ENCODE data around the gene ST8SIA1. TPM values are rescaled to one million over a fixed set of nuclear protein-coding genes. Genes with fewer than 3 reads are reported as not detected.
A peak's percentile ranks its signal among the peaks of the same experiment; 100 is the strongest.

ST8SIA1 gene
- total and polyA plus RNA-seq, 7 donors, result 0.06 to 1.3 (median 0.42) TPM

DNA sequence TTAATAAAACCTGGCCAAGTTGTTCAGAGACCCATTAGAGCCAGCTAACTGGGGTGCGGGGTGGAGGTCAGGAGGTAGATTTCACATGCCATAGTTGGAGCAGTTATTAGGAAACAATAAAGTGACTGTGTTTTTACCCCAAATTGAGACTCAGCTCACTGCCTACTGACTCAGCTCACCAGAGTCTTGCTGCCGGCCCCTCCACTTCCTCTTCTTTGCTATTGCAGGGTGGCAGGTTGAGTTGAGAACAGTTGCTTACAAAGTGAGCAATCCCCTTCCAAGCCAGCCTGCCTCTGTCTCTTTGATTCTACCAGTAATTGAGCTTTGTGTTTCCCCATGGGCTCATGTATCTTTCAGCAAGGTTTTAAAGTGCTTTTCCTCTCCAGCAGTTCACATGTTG lies 12.9 kb downstream of the ST8SIA1 start:
- Histone ChIP-seq H3K4me1 (no peaks in the 10 kb centered on the region), H3K27ac (no peak overlapping the region), H3K4me3 (no peak overlapping the region), H3K9me3 (no peaks in the 10 kb centered on the region), H3K36me3 (ENCODE audit: insufficient read depth in 1 of 2, low read depth in 1 of 2) (no peaks in the 10 kb centered on the region), H3K27me3 (ENCODE audit: insufficient read depth in 3 of 3, low read length in 2 of 3) (no peaks in the 10 kb centered on the region)
- TF ChIP-seq, protein P1, sequence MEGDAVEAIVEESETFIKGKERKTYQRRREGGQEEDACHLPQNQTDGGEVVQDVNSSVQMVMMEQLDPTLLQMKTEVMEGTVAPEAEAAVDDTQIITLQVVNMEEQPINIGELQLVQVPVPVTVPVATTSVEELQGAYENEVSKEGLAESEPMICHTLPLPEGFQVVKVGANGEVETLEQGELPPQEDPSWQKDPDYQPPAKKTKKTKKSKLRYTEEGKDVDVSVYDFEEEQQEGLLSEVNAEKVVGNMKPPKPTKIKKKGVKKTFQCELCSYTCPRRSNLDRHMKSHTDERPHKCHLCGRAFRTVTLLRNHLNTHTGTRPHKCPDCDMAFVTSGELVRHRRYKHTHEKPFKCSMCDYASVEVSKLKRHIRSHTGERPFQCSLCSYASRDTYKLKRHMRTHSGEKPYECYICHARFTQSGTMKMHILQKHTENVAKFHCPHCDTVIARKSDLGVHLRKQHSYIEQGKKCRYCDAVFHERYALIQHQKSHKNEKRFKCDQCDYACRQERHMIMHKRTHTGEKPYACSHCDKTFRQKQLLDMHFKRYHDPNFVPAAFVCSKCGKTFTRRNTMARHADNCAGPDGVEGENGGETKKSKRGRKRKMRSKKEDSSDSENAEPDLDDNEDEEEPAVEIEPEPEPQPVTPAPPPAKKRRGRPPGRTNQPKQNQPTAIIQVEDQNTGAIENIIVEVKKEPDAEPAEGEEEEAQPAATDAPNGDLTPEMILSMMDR (IDR thresholded peaks at IDR 0.05), result no peak
- intact Hi-C loops (cut with DNase I), result no loop called here
- 62 to 73% (median 67%) methylated on average over 2 of the region's 2 CpGs for WGBS, 3 donors
- DNase-seq, result peak in 1 of 2 donors; percentile 18
- ATAC-seq, result no peak

DNA sequence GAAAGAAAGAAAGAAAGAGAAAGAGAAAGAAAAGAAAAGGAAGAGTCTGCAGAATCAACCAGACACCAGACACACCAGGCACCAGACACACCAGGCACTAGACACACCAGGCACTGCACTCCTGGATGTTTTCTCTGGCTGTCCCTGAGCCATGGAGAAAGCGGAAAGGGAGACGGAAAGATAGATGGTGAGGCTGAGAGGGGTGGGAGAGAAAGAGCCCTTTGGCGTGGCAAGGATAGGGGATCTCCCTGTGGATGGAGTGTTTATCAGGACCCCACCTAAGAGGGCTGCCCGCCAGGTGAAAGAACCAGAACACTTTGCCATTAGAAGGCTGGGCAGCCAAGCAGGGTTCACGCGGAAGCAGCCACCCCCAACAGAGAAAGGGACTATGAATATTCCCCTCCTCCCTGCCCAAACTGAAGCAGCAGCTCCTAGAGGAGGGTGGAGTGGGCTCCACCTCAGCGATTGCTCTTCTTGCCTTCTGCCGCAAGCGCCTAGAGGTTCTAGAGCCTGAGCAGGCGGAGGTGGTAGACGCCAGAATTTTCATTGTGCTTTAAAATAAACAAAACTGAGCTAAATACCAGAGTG lies 13.4 kb downstream of the ST8SIA1 start:
- Histone ChIP-seq H3K4me3 (no peak overlapping the region), H3K27ac (no peak overlapping the region), H3K4me1 (no peaks in the 10 kb centered on the region), H3K36me3 (ENCODE audit: insufficient read depth in 1 of 2, low read depth in 1 of 2) (no peaks in the 10 kb centered on the region), H3K9me3 (no peaks in the 10 kb centered on the region), H3K27me3 (ENCODE audit: insufficient read depth in 3 of 3, low read length in 2 of 3) (no peaks in the 10 kb centered on the region)
- TF ChIP-seq, protein P1 (IDR thresholded peaks at IDR 0.05), result no peak
- intact Hi-C loops (cut with DNase I), result no loop called here
- 90 to 92% (median 90%) methylated on average over 11 of the region's 11 CpGs for WGBS, 3 donors
- no peak for DNase-seq
- ATAC-seq, result no peak

DNA sequence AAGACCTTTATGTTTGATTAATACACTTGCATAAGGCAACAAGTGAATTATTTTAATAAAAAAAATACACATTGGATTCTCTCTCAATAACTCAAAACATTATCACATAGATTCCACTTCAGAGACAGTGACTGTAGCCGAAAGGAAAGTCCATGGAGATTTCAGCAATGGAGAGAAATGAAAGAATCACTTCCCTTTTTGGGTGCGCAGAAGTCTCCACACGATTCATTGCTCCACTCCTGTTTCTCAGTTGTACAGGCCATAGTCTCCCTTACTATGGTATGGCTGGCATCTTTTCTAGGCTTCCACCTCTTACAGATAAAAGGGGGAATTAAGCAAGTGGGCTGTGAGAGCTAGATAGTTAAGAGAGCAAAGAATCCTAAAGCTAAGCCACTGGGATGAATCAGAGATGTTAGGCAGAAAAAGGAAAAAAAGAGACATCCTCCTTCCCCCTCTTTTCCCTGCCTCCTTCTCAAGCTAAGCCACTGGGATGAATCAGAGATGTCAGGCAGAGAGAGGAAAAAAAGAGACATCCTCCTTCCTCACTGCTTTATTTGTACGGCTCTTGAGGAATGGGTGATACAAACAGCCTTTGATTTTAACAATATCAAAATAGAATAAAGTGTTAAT lies 16.3 kb downstream of the ST8SIA1 start:
- Histone ChIP-seq H3K9me3 (no peaks in the 10 kb centered on the region), H3K27me3 (ENCODE audit: insufficient read depth in 3 of 3, low read length in 2 of 3) (no peaks in the 10 kb centered on the region), H3K36me3 (ENCODE audit: insufficient read depth in 1 of 2, low read depth in 1 of 2) (no peaks in the 10 kb centered on the region), H3K4me3 (no peak overlapping the region), H3K27ac (no peak overlapping the region), H3K4me1 (no peaks in the 10 kb centered on the region)
- 64 to 71% (median 69%) methylated on average over 4 of the region's 4 CpGs for WGBS, 3 donors
- ATAC-seq (no peak), DNase-seq (no peak)
- intact Hi-C loops (cut with DNase I), result no loop called here
- TF ChIP-seq, protein P1 (IDR thresholded peaks at IDR 0.05), result no peak

DNA sequence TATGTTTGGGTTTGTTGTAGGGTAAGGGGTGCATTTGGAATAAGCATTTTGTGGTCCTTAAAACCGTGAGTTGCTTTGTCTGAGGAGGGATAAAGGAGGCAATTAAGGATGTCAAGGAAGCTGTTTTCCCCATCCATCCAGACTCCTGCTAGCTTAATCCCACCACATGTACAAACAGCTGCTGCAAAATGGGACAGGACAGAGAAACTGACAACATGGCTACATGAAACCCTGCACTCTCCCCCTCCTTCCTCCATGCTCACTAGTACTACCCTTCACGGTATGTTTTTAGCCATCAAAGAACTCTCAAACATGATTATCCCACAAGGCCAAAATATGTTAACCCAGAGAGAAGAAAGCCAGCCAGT lies 20.6 kb downstream of the ST8SIA1 start:
- Histone ChIP-seq H3K27ac (no peak overlapping the region), H3K4me1 (no peaks in the 10 kb centered on the region), H3K9me3 (no peaks in the 10 kb centered on the region), H3K36me3 (ENCODE audit: insufficient read depth in 1 of 2, low read depth in 1 of 2) (no peaks in the 10 kb centered on the region), H3K4me3 (no peak overlapping the region), H3K27me3 (ENCODE audit: insufficient read depth in 3 of 3, low read length in 2 of 3) (peaks cover 0 to 3% (median 0%) of the 10 kb centered on the region in 3 donors)
- no peak for ATAC-seq
- no peak for DNase-seq
- WGBS, 3 donors, result 31 to 64% (median 38%) methylated on average over 2 of the region's 2 CpGs
- intact Hi-C loops (cut with DNase I), result no loop called here
- TF ChIP-seq, protein P1 (IDR thresholded peaks at IDR 0.05), result no peak
